GM11168 (cell line): ENCODE results near the gene USP15.

Experiments used
- in situ Hi-C: fragments of 300-500 bp; cut with MboI; formaldehyde crosslinking; loops from one replicate; pipeline ENCODE4 v1.12.0; 2022; ENCODE audit warnings: low sequenced_read_pairs; ENCODE audit not compliant: unreplicated experiment

Gene USP15

GRCh38 chr12:62259993-62260732 is at the start of gene USP15:
TSS of gene USP15 (plus strand) at chr12:62260404. CDS start at chr12:62260415, 11 bp downstream.
- in situ Hi-C loops, result no loop called here

DNA sequence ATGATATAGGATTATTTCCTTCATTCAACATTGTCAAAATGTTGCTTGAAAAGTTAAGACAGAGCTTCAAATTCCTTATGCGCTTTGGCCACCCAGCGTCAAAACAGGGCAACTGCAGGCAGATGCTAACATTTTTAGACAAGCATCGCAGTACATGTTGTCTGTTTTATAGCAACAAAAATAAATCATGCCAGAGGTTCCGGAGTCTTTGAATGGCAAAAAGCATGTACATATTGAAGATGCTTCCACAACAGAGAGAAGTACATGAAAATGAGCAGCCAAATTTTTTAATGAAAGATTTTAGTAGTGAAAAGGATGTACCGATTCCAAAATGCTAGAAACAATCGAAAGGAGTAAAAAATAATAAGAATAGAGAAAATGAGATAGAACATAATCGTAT is 49.8 kb upstream of the USP15 start:
- in situ Hi-C loops, result no loop called here

GRCh38 chr12:62211510-62211909 is 48.7 kb upstream of the USP15 start:
- in situ Hi-C loops, result no loop called here

- in situ Hi-C loops, result no loop called here
These were observed 45.4 kb upstream of the USP15 start for GRCh38 chr12:62214846-62215245.

GRCh38 chr12:62215506-62215905 is 44.7 kb upstream of the USP15 start:
- in situ Hi-C loops, result no loop called here

- in situ Hi-C loops, result no loop called here
These were observed 42.6 kb upstream of the USP15 start for GRCh38 chr12:62217466-62218194.

DNA sequence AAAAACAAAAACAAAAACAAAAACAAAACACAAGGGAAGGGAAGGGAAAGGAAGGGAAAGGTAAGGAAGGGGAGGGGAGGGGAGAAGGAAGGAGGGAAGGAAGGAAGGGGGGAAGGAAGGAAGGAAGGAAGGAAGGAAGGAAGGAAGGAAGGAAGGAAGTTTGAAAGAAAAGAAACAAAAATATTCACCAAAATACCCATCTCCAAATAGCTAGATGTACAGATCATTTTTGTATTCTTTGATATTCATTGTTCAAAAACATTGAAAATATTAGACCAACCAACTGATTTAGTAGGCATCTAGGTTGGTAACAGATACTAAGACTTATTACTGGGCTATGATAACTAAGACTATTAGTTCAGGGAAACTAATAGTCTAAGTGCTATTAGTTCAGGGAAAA is 39.1 kb upstream of the USP15 start:
- in situ Hi-C loops, result no loop called here

DNA sequence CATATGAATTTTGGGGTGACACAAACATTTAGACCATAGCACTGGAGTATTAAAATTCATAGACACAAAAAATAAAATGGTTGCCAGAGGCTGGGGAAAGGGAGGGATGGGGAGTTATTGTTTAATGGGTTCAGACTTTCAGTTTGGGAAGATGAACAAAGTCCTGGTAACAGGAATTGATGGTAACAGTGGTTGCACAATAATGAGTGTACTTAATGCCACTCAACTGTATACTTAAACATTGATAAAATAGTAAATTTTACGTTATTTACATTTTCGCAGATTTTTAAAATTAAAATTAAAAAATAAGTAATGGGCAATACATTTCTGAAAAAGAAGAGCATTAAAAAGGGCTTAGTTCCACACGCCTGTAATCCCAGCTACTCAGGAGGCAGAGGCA is 35.6 kb upstream of the USP15 start:
- in situ Hi-C loops, result no loop called here

DNA sequence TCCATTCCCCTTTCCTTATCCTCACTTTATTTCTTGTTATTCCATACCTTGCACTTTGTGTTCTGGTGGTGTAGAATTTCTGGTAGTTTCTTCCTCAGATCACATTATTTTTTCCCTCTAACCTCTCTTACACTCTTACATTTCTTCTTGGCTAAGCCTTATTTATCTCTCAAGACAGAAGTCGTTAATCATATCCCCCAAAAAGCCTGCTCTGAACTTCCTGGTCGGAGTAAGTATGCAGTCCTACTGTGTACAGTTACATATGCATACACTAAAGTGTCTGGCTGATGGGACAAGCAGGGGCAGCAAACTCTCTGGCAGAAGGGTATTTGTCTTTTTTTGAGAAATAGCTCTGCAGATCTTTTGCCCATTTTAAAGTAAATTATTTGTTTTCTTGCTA is 33.1 kb upstream of the USP15 start:
- in situ Hi-C loops, result no loop called here

GRCh38 chr12:62230652-62231051 is 29.6 kb upstream of the USP15 start:
- in situ Hi-C loops, result no loop called here

- in situ Hi-C loops, result no loop called here
These were observed 28.0 kb upstream of the USP15 start for GRCh38 chr12:62232143-62232729.

DNA sequence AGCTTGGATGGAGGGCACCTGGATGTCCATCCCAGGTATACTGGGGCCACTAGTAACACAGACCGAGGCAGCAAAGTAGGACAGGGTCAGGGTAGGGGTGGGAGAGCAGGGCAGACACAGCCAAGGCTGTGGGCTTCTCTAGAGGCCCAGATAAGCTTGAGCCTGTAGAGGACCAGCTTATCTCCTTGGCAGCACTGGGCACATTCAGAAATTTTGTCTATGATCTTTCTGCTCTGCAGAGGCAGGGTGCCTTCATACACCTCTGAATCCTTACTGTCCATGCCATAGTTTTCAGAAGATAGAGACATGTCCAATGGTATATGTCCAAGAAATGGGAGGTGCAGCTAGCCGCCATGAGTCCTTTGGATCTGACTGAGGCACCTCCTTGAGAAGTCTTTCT is 26.4 kb upstream of the USP15 start:
- in situ Hi-C loops, result no loop called here

- in situ Hi-C loops, result no loop called here
These were observed 20.6 kb upstream of the USP15 start for GRCh38 chr12:62239571-62239970.

DNA sequence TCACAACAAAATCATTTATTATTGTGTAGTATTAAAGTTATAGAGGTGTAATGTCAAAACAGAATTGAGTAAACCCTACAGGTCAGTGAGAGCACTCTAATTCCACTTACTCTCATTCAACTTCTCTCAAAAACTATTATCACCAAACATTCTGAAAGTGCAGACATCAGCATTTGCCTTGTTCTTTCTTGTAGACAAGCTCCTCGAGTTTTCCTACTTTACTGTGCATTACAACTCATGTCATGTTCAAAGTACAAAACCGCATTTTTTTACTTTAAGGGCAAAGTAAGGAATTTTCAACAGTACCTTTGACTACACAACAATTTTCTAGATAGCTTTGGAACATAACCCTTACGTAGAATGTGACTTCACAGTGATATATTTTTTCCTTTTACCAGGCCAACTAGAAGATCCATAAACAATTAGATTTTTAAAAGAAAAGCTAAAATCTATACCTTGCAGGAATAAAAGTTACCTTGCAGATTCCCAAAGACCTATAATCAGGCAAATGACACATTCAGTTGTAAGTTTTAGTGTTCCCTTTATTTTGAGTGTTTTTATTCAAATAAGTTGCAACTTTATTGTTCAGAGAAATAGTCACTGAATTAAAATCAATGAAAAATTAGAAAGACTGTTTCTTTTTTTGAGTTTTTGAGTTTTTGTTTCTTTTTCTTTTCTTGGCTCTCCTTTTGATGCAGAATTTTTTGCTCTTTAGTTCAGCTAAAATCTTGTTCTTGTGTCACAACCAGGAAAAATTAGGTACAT is 12.7 kb upstream of the USP15 start:
- in situ Hi-C loops, result no loop called here

DNA sequence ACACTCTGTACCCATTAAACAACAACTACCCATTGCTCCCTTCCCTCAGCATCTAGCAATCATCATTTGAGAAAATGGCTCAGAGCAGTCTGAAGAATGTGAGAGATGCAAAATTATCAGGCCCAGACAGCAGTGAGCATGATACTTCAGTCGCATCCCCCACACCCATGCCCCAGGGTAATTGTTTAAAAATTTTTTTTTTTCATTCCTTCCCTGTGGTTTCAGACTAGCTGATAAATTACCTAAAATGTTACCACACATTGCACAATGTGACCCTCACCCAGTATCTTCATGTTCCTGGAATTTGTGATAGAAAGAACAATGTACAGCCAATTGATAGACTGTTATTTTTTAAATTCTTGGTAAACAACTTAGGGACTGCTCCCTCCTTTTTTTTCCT is 11.3 kb upstream of the USP15 start:
- in situ Hi-C loops, result no loop called here

DNA sequence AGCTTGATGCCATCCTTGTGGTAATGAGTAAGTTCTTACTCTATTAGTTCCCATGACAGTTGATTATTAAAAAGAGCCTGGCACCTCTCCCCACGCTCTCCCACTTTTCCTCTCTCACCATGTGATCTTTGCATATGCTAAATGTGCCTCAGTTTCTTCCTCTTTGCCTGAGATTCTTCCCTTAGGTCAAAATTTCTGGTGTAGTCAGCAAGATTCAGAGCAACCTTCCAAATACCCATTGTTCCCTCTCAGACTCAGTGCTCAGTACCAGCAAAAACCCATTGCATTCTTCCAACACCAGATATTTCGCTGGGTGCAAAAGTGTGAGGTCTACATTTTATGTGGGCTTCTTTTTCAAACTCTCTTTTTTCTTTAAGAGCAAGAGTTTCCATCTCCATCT is 10.8 kb upstream of the USP15 start:
- in situ Hi-C loops, result no loop called here

DNA sequence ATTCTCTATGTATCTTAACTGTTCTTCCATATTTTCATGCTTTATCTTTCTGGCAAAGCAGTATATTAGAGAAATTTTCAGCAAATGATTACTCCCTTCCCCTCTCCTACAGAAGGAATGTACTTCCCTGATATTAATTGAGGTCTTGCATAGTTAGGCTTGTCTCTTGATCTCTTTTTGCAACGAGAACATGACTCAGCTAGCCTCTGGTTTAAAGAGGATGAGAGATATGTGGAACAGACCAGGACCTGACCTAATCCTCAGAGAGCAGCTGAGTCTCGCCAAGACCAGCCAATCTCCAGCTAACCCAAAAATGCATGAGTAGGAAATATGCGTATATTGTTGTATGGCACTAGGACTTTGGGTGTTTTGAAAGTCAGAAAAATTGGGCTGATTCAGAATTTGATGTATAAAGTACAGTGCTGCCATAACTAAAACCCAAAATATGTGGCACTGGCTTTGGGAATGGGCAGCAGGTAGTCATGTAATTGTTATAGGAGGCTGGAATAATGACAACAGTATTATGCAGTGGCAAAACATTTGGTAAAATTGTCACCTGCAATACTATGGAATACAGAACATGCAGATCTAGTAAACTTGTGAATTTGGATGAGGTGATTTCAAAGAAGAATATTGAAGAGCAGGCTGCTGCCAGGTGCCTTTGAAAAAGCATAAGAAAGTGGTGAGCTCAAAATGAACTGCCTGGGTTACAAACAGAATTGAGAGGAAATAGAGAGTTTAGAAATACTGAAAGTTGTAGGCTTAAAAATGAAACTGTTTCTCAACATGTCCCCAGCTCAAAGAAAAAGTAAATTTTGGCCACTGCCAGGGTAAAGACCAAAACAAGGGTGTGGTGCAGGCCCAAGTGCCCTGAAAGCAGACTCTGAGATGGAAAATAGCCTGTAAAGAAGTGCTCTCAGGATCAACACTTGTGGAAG is 9.3 kb upstream of the USP15 start:
- in situ Hi-C loops, result no loop called here

GRCh38 chr12:62251609-62251958 is 8.6 kb upstream of the USP15 start:
- in situ Hi-C loops, result no loop called here

GRCh38 chr12:62252576-62252975 is 7.6 kb upstream of the USP15 start:
- in situ Hi-C loops, result no loop called here

GRCh38 chr12:62254967-62255366 is 5.2 kb upstream of the USP15 start:
- in situ Hi-C loops, result no loop called here
